ENCODE measurements around the gene KLF7. TPM values are rescaled to one million over a fixed set of nuclear protein-coding genes. Genes with fewer than 3 reads are reported as not detected.

Gene KLF7
- total RNA-seq, 1 experiment from 2014 or later: 32.2 TPM

DNA sequence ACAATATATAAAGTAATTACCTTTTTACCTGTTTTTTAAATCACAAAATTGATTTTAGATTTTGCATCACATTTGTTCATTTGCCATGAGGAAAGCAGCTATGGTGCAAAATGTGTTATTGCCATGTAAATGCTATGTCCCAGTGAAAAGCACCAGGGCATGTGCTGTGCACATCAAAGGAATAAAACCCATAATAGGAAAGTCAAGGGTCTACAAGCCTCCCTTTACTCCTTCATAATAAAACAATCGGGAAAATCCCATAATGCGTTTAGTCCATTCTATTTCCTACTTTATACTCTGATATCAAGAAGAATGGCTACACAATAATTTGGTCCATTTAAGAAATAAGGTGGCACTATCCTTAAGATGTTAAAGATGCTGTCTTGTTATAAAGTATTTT lies 53.0 kb downstream of the KLF7 start:
- Mint-ChIP-seq H3K27me3 (ENCODE audit: low read depth) (no peaks in the 10 kb centered on the region), H3K4me3 (no peak overlapping the region), H3K36me3 (ENCODE audit: insufficient read depth in 1 of 3, low read depth in 3 of 3) (peaks cover 0 to 3% (median 0%) of the 10 kb centered on the region in 3 experiments; a peak in 2 of 7 replicates), H3K27ac (no peak overlapping the region), H3K9me3 (no peaks in the 10 kb centered on the region), H3K4me1 (peaks cover 18 to 26% of the 10 kb centered on the region in 2 experiments)
- Histone ChIP-seq H3K9ac (ENCODE audit: extremely low read depth, insufficient read length, low read length) (no peak overlapping the region), H2BK12ac (ENCODE audit: insufficient read length, low read depth, low read length) (no peak overlapping the region), H3K23ac (ENCODE audit: insufficient read length, low read depth, low read length) (no peak overlapping the region), H3K23me2 (ENCODE audit: insufficient read length, low read depth, low read length, poor library complexity, severe bottlenecking) (no peaks in the 10 kb centered on the region), H2AFZ (ENCODE audit: low read length) (no peak overlapping the region), H3K4me1 (ENCODE audit: insufficient read depth, low read length) (no peaks in the 10 kb centered on the region), H3K27me3 (ENCODE audit: insufficient read depth, low read length) (no peaks in the 10 kb centered on the region), H3K56ac (ENCODE audit: insufficient read length, low read depth, low read length) (no peak overlapping the region), H3K27ac (ENCODE audit: insufficient read length, low read depth, low read length) (no peak overlapping the region), H2BK5ac (ENCODE audit: insufficient read length, low read length) (no peak overlapping the region), H2BK120ac (ENCODE audit: low read depth, low read length, poor library complexity, severe bottlenecking) (no peak overlapping the region), H4K20me1 (ENCODE audit: control insufficient read depth, insufficient read depth, insufficient read length) (no peaks in the 10 kb centered on the region), H3K9me3 (ENCODE audit: control insufficient read depth, low read depth, low read length) (no peaks in the 10 kb centered on the region), H3K4me2 (ENCODE audit: insufficient read depth, insufficient read length, low read length) (no peak overlapping the region), H3T11ph (ENCODE audit: low read length) (no peak overlapping the region), H2AK5ac (ENCODE audit: insufficient read length, low read length) (no peak overlapping the region), H2BK15ac (ENCODE audit: low read depth, low read length) (no peak overlapping the region), H3K14ac (ENCODE audit: insufficient read depth, low read length) (no peak overlapping the region), H3K79me2 (ENCODE audit: insufficient read depth, low read length) (peaks cover 2% of the 10 kb centered on the region; the same call in 1 of the 2 replicates), H4K5ac (ENCODE audit: insufficient read length, low read depth, low read length) (no peak overlapping the region), H4K91ac (ENCODE audit: insufficient read length, low read depth, low read length) (no peak overlapping the region), H3K18ac (ENCODE audit: insufficient read length, low read depth, low read length) (no peak overlapping the region), H3K4ac (ENCODE audit: low read depth, low read length) (no peak overlapping the region), H2BK20ac (ENCODE audit: low read depth, low read length, poor library complexity, severe bottlenecking) (no peak overlapping the region), H4K8ac (replicated peaks; ENCODE audit: insufficient read length, low read depth, low read length) (no peak overlapping the region), H3K79me1 (ENCODE audit: insufficient read depth, low read depth, low read length, poor library complexity, severe bottlenecking) (no peaks in the 10 kb centered on the region)
- TF ChIP-seq, protein P1, sequence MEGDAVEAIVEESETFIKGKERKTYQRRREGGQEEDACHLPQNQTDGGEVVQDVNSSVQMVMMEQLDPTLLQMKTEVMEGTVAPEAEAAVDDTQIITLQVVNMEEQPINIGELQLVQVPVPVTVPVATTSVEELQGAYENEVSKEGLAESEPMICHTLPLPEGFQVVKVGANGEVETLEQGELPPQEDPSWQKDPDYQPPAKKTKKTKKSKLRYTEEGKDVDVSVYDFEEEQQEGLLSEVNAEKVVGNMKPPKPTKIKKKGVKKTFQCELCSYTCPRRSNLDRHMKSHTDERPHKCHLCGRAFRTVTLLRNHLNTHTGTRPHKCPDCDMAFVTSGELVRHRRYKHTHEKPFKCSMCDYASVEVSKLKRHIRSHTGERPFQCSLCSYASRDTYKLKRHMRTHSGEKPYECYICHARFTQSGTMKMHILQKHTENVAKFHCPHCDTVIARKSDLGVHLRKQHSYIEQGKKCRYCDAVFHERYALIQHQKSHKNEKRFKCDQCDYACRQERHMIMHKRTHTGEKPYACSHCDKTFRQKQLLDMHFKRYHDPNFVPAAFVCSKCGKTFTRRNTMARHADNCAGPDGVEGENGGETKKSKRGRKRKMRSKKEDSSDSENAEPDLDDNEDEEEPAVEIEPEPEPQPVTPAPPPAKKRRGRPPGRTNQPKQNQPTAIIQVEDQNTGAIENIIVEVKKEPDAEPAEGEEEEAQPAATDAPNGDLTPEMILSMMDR (conservative IDR thresholded peaks at IDR 0.05): no peak
- no peak for DNase-seq
- no CpG with 5 or more reads among the region's 2 CpGs for WGBS (ENCODE audit: extremely low coverage, insufficient read length, low lambda C conversion rate)
